ENCODE results near the gene GLTPD2.

Gene GLTPD2

GRCh38 chr17:4788807-4789700 is at the start of gene GLTPD2:
Gene GLTPD2, plus strand, starts transcription at chr17:4788964. Its CDS starts 48 bp downstream, at chr17:4789012.
- peak; percentile 34 for DNase-seq

- peak; percentile 26 for DNase-seq
Measured at GRCh38 chr17:4739122-4740024, 49.4 kb upstream of the GLTPD2 start, which contains the start of the genes CXCL16 and ZMYND15. Gene CXCL16, minus strand, starts transcription at chr17:4739928. Its CDS starts 589 bp downstream, at chr17:4739339. Gene ZMYND15, plus strand, starts transcription at chr17:4739833. Its CDS starts 716 bp downstream, at chr17:4740549.

- DNase-seq, result no peak
Measured at GRCh38 chr17:4740025-4740351, 48.8 kb upstream of the GLTPD2 start.

- no peak for DNase-seq
Measured at GRCh38 chr17:4740584-4740983, 48.2 kb upstream of the GLTPD2 start.

- DNase-seq, result no peak
Measured at GRCh38 chr17:4741544-4741943, 47.2 kb upstream of the GLTPD2 start.

- DNase-seq, result no peak
Measured at GRCh38 chr17:4742133-4742532, 46.6 kb upstream of the GLTPD2 start.

GRCh38 chr17:4742629-4743028 is 46.1 kb upstream of the GLTPD2 start:
- no peak for DNase-seq

- no peak for DNase-seq
Measured at GRCh38 chr17:4743216-4743615, 45.5 kb upstream of the GLTPD2 start.

- no peak for DNase-seq
Measured at GRCh38 chr17:4743898-4744297, 44.9 kb upstream of the GLTPD2 start.

GRCh38 chr17:4744999-4745969 is 43.5 kb upstream of the GLTPD2 start:
- DNase-seq, result no peak

- DNase-seq, result no peak
Measured at GRCh38 chr17:4747847-4748246, 40.9 kb upstream of the GLTPD2 start.

- DNase-seq, result no peak
Measured at GRCh38 chr17:4748686-4749085, 40.1 kb upstream of the GLTPD2 start.

- no peak for DNase-seq
Measured at GRCh38 chr17:4750606-4751005, 38.2 kb upstream of the GLTPD2 start.

GRCh38 chr17:4751932-4752331 is 36.8 kb upstream of the GLTPD2 start:
- no peak for DNase-seq

GRCh38 chr17:4753392-4753791 is 35.4 kb upstream of the GLTPD2 start:
- DNase-seq, result no peak

- DNase-seq, result no peak
Measured at GRCh38 chr17:4759776-4760236, 29.0 kb upstream of the GLTPD2 start.

GRCh38 chr17:4764595-4764994 is 24.2 kb upstream of the GLTPD2 start:
- no peak for DNase-seq

GRCh38 chr17:4766201-4766600 is 22.6 kb upstream of the GLTPD2 start:
- DNase-seq, result no peak

GRCh38 chr17:4766723-4767122 is 22.0 kb upstream of the GLTPD2 start:
- DNase-seq, result no peak

GRCh38 chr17:4768298-4768697 is 20.5 kb upstream of the GLTPD2 start:
- no peak for DNase-seq

- no peak for DNase-seq
Measured at GRCh38 chr17:4769628-4770027, 19.1 kb upstream of the GLTPD2 start.

- peak; percentile 45 for DNase-seq
Measured at GRCh38 chr17:4771519-4772234, 17.1 kb upstream of the GLTPD2 start, which contains the start of gene TM4SF5. Gene TM4SF5, plus strand, starts transcription at chr17:4771886. Its CDS starts 37 bp downstream, at chr17:4771923.

All from NCI-H1105 treated with DMSO at 0.1 percent for 48 hours (cell line).